SH-SY5Y (cell line): ENCODE data around the gene RETREG1.

ENCODE experiments used
- GATA2 ChIP-seq: IDR thresholded peaks from 2 replicates; pipeline ENCODE4 v1.6.1; 2011; ENCODE audit warnings: mild to moderate bottlenecking, low read depth, low read length
- GATA3 ChIP-seq: IDR thresholded peaks from 2 replicates; pipeline ENCODE4 v1.6.1; 2011; ENCODE audit warnings: low read depth, mild to moderate bottlenecking, low read length, moderate library complexity

- TF ChIP-seq GATA3 (no peak), GATA2 (no peak)
These were observed 88.3 kb downstream of the RETREG1 start for GRCh38 chr5:16528382-16529110.
